Renal cortical epithelial cell (primary cell): ENCODE results near the gene NCOA4. TPM values are rescaled to one million over a fixed set of nuclear protein-coding genes. Genes with fewer than 3 reads are reported as not detected.
"Not testable (repeated sequence)": the region's sequence is repeated elsewhere in the genome, so short reads cannot be mapped to it uniquely, and the experiment has no call there.

Source experiments
- DNase-seq: peaks from one replicate; pipeline ENCODE4 v3.0.0-alpha.2; 2011; ENCODE audit warnings: low read depth
- total RNA-seq: library from RNA; depleted of rRNA; stranded (reverse); fragments of >200 nt; gene quantifications from 2 replicates; pipeline ENCODE4 v1.2.3, GENCODE V29; 2014

Gene NCOA4
- total RNA-seq = 265 and 272 TPM in 2 replicates

DNA sequence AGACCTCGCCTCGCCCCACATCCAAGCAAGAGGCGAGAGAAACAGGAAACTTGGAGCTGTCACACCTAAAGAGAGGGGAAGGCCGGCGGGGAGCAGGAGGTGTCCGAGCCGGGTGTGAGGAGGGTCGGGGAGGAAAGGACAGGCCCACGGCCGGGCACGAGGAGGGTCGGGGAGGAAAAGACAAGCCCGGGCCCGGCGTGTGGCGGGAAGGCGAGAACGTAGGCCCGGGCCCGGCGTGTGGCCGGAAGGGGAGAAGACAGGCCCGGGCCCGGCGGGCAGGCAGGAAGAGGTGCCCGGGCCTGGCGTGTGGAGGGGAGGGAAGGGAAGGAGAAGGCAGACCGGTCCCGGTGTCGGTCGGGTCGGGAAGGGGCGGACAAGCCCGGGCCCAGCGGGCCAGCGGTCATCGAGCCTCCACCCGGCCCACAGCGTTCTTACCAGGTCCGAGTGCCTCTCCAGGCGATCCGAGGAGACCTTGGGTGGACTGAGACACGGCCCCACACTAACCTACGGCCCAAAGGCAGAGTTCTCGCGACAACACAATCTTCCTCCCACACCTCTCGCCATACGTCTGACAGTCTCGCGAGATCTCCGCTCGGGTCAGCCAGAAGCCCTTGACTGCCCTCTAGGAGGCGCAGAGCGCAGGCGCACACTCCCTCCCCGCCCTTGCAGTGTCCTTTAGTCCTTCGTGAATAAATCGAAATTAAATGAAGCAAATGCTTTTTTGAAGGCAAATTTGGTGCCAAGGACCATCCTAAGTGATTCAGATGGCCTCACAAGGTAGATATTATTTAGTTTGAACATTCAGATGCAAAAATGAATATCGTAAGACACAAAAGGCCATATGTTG is at the start of gene NCOA4:
NCOA4 (minus strand) TSS at position 533 of the 847 bp plus-strand sequence. CDS start 13,943 bp downstream, outside the sequence.
- peak; percentile 96 for DNase-seq

DNA sequence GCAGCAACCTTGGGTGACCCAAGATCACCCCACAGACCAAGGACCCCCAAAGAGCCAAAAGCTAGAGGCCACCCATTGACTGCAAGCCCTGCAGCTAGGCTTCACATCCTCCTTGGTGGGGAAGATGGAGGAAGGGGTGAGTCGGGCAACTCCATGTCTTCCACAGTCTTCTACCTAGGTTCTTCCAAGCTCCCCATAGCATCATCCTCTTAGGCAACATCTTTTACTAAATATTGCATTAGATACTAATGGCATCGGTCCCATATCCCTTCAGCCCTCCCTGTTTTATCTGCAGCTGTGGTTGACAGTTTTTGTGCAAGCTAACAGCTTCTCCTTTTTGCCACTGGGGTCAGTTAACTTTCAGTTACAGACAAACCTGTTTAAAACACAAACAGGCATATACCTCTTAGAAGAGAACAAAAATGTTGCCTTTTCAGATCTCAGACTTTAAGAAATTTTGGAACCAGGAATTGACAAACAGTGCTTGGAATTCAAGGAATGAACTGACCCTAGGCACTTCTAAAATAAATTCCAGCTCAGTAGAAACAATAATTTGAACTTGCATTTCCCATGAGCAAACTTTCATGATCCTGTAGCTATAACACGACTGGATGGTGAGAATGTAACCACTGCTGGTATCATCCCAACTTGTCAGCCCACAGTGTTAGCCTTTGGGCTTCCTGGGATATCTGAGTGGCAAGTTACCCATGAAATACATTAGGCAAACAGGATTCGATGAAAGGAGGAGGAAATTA is 49.6 kb upstream of the NCOA4 start:
- DNase-seq = no peak

DNA sequence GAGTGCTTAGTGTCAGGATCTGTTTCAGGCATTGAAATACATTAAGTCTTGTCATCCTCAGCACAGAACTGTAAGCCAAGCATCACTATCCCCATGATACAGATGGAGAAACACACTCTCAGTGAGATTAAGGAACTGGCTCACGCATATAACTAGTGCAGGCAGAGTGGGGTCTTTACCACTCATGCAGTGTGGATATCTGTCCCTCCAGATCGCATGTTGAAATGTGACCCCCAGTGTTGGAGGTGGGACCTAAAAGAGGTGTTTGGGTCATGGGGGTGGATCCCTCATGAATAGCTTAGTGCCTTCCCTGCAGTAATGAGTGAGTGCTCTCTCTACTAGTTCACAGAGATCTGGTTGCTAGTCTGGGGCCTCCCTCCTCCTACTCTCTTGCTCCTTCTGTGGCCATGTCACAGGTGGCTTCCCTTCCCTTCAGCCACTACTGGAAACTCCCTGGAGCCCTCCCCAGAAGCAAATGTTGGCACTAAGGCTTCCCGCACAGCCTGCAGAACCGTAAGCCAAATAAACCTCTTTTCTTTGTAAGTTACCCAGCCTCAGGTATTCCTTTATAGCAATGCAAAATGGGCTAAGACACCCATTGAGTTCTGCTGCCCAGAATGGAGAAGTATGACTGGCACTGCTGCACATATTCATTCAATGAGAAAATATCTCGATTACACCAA is 47.4 kb upstream of the NCOA4 start:
- no peak for DNase-seq

DNA sequence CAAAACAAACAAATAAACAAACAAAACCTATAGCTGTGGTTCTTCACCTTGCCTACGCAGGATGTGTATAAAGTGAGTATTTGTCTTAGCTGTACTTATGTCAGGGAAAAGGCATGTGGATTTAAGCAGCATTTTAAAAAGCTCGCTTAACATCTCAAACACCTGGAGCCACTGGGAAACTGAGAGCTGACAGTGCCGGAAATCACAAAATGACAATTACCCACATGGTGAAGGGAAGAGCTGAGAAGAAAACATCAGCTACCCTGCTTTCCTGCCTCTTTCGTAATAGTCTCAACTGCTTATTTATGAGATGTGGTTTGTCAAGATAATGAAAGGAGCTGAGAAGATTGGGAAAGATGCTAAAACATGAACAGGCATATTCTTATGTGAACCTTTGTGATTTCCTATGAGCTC is 46.7 kb upstream of the NCOA4 start:
- no peak for DNase-seq

DNA sequence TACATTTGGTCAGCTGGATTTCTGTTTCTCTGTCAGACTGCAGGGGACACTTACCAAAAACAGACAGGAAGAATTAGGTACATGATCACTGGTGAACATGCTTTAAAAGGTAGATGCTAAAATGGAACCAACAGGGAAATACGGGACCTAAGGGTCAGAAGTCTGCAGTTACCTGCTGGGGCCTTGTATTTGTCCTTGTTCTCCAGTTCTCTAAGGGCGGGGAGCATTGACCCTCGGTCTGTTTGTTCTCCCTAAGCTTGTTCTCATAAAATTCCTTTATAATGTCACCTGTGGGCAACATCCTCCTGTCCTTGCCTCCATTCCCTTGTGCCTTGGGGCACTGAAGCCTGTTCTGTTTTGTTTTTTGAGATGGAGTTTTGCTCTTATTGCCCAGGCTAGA is 45.4 kb upstream of the NCOA4 start:
- DNase-seq = no peak

DNA sequence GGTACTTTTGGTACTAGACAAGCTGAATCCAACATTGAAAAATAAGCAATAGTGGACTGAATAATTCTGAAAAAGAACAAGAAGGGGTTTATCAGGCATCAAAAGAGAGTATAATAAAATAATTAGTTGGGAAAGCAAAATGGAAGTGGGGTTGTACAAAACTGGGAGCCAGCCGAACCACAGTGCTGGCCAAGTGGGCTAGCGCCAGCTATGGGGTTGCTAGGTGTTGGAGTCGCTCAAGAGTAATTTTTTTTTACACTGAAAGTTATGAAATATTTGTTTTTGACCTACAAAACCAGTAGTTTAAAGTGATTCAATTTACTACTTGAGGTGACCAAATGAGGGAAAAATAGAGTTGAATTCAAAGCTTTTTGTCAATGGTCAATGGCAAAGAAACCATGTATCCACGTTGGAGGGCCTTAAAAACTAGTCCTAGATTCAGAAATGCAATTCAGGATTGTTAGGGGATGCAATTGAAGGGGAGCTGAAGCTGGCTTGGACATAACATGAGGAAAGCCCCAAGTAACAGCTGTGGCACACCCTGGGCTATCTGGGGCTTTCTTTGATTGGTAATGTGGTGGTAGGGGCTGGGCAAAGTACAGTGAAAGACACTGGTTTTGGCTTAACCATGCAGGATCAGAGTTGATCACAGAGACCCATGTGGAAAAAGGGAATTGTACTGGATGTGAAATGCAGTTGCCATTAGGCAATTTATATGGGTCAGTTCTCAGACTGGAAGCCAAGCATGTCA is 43.9 kb upstream of the NCOA4 start:
- no peak for DNase-seq

DNA sequence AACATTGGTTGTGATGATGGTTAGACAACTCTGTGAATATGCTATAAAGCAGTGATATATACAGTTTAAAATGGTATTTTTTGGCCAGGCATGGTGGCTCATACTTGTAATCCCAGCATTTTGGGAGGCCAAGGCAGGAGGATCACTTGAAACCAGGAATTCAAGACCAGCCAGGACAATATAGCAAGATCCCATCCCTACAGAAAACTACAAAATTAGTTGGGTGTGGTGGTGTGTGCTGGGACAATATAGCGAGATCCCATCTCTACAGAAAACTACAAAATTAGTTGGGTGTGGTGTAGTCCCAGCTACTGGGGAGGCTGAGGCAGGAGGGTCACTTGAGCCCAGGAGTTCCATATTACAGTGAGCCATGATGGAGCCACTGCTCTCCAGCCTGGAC is 43.1 kb upstream of the NCOA4 start:
- DNase-seq = no peak

DNA sequence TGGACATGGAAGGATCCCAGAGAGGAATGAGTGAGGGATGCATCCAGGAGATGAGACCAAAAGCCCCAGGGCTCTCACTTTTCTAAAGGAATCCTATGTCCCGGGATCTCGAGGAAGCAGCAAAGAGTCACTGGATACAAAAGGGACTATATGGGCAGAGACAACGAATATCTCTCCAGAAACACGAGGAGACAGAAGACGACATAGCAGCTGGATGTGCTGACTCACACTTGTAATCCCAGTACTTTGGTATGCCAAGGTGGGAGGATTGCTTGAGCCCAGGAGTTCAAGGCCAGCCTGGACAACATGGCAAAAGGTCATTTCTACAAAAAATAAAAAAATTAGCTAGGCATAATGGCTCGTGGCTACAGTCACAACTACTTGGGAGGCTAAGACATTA is 40.3 kb upstream of the NCOA4 start:
- DNase-seq = no peak

DNA sequence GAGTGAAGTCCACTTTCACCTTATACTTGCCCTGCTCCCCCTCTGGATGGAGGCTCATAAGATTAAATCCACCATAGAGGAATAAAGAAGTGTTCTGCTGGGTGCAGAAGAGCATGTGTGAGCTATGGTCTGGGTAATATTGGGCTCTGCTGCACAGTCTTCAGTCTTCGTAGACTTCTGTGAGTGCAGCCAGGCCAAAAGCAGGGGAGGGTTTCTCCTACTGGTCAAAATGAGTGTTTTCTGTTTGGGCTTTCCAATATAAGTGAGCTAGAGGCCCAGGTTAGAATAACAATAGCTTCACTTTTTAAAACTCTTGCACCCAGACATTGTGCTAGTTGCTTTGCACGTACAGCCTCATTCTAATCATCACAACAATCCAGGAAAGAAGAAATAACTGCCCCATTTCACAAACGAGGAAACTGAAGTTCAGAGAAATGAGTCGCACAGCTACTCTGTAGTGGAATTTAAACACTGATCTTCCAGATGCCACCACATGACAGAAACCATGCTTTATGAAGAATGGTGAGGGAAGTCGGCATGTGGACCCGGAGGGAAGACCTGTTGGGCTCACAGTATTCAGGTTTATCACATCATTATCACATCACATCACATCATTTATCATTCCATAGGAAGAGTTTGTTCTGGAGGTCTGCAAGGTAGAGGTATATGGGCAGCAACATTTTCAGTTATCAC is 39.5 kb upstream of the NCOA4 start:
- DNase-seq = no peak

DNA sequence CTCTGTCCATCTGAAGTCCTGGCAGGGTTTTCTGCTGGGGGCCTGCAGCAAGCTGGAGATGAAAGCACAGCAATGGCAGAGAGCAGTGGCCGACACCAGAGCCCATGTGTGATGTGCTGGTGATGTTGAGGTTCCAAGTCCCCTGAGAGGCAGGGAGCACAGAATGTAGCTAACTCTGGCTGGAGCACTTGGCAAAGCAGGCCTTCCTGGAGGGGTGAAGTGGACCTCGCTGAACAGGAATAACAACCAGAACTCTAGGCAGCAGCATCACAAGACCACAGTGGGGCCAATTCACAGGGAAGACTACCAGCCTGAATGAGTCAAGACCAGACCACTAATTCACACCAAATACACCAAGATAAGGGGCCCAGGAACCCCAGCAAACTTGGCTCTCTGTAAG is 38.5 kb upstream of the NCOA4 start:
- no peak for DNase-seq

DNA sequence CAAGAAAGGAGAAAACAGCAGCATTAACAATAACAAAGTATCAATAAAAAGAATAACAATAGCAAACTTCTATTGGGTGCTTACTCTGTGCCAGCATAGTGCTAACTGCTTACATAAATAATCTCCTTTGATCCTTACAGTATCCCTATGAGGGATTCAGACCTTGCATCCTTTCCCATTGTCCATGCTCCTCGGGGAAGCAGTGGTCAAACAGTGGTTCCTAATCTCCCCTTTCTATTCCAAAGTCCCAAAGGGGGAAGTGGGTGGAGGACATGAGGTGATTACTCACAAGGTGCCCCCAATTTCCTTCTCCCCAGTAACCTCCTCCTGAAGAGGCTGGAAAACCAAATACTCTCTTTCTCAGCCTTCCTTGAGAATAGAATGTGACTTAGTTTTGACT is 37.7 kb upstream of the NCOA4 start:
- DNase-seq = no peak

DNA sequence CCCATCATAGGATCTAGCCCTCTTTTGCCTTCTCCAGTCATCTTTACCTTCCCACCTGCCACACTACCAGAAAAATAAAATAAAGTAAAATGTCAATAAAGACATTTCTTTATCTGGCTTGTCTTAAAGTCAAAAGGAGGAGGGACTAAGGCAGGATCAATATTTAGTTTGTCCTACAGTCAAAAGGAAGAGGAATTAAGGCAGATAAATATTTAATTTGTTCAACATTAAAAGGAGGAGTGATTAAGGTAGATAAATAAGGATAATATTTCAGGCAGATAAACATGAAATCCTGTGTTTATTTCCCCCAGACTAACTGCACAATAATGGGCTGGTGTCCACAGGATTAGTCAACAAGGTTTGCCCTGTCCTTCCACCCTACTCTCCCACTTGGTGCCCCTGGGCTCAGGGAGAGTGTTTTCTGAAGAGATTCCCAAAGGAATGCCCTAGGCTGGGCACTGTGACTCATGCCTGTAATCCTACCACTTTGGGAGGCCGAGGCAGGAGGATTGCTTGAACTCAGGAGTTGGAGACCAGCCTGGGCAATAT is 33.9 kb upstream of the NCOA4 start:
- no peak for DNase-seq

DNA sequence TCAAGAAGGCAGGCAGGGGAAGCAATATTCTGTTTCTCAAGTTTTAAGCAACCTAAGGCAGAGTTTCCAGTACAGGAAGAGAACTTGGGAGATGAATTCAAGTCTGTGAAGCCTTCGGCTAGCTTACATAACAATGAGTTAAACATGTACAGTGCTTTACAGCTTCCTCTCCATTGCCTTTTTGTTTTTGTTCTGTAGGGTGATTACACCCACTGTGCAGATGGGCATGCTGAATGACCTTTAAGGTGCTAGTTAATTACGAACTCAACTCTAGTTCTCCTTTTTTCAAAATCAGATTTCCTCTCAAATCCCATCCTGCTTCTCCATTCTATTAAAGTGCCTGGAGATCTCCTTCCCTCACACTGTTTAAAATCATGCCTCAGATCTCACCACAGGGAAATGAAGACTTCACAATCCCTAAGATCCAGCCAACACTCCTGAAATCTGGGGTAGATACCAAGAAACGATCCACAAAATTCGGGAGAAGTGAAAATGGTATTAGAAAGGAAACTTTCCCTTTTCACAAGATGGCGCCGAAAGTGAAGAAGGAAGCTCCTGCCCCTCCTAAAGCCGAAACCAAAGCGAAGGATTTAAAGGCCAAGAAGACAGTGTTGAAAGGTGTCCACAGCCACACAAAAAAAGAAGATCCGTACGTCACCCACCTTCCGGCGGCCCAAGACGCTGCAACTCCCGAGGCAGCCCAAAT is 32.5 kb upstream of the NCOA4 start:
- no peak for DNase-seq

DNA sequence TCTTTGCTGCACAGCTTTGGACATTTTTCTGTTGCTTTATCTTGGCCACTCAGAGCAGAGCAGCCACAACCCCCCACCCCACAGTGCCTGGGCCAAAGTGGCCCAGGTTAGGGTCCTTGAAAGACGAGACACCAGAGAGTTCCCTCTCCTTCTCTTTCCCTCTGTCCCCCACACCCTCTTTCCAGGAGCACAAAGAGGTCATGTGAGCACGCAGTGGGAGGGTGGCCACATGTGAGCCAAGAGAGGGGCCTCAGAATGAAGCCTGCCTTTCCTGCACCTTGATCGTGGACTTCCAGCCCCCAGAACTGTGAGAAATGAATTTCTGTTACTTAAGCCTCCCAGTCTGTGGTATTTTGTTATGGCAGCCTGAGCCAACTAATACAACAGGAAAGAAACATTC is 30.3 kb upstream of the NCOA4 start:
- DNase-seq = no peak

DNA sequence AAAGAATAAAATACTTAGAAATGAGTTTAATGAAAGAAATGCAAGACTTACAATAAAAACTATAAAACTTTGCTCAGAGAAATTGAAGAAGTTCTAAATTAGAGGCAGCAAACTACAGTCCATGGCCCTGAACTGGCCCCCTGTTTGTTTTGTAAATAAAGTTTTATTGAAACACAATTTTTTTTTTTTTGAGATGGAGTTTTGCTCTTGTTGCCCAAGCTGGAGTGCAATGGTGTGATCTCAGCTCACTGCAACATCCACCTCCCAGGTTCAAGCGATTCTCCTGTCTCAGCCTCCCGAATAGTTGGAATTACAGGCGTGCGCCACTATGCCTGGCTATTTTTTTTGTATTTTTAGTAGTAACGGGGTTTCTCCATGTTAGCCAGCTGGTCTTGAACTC is 27.5 kb upstream of the NCOA4 start:
- DNase-seq = not testable (repeated sequence)

DNA sequence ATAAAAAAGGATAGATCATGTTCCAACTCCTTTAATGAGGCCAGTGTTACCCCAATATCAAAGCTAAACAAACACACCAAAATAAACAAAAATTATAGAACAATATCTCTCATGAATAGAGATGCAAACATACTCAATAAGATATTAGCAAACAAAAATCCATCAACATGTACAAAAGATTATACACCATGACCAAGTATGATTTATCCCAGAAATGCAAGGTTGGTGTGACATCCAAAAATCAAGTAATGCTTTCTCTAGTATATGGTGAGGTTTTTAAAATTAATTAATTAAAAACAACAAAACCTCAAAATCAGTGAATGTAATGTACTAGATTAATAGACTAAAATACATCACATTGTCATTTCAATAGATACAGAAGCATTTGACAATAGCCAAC is 26.6 kb upstream of the NCOA4 start:
- no peak for DNase-seq

DNA sequence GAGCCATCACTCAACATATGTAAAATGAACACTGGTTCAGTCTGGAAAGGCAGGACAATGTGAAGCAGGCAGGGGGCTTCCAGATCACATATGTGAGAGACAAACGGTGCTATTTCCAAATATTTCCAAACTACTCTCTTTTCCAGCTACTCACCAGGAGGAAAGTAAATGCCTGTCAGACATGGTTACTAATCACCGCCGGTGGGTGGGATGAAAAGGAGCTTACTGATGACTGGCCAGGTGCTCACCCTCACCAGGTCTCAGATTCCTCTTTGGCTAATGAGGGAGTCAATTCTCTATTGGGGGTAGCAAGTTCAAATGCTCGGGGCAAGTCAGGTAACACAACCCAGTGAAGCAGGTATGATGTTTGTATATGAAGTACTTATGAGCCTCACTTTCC is 25.3 kb upstream of the NCOA4 start:
- no peak for DNase-seq

DNA sequence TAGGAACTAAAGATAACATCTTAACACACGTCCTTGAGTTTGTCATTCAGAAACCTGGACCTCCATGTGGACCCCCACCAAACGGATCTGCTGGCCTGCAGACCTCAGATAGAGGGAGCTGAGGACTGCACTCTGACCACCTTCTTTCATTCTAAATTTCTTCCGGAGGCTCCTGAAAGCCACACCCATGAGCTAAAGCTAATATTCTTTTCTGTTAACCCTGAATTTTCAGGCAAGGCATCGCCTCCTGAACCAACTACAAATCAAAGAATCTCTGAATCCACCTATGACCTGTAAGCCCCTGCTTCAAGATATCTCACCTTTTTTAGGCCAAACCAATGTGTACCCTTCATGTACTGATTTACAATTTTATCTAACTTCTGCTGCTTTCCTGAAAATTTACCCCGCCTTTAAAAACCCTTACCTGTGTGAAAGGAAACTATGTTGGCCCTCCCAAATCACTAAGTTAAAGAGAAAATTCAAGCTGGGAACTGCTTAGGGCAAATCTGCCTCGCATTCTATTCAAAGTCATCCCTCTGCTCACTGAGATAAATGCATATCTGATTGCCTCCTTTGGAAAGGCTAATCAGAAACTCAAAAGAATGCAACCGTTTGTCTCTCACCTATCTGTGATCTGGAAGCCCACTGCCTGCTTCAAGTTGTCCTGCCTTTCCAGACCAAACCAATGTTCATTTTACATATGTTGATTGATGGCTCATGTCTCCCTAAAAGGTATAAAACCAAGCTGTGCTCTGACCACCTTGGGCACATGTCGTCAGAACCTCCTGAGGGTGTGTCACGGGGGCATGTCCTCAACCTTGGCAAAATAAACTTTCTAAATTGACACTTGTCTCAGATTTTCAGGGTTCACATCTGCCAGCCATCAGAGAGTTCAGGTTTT is 23.4 kb upstream of the NCOA4 start:
- DNase-seq = no peak

DNA sequence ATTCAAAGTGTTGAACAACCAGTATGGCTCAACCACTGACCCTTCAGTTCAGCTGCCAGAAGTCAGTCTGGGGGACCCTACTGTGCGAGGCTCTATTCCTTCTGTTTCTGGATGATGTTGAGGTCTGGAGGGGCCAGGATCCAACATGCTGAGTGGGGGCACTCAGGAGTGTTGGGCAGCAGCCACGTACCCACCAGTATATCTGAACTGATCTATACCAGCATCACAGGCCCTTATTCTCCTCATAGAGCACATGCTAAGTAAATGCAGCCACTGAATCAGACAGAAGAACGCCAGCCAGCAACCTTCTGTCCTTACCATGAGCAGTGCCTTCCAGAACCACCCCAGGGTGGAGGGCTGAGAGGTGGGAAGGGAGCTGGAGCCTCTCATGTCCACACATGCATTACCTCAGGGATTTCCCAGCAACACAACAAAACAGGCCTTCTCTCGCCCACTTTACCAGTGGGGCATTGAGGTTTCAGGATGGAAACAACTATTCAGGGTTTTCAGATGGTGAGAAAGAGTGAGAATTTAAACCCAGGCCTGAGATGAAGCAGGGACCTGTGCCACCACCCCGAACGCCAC is 22.5 kb upstream of the NCOA4 start:
- DNase-seq = no peak
